ENCODE results near the gene RALGPS1.

GRCh38 chr9:126953041-126953809, 38.6 kb downstream of the RALGPS1 start:
- no peak for TF ChIP-seq CTCF (IDR thresholded peaks at IDR 0.05)
- no peak for TF ChIP-seq POLR2A (IDR thresholded peaks at IDR 0.05)
- no peak for TF ChIP-seq POLR2AphosphoS5 (IDR thresholded peaks at IDR 0.05)
